ENCODE measurements around the gene AKR1E2.

AKR1E2 gene

GRCh38 chr10:4825868-4826791 lies at the start of gene AKR1E2:
Gene AKR1E2, plus strand, starts transcription at chr10:4826207. Its CDS starts 118 bp downstream, at chr10:4826325.
- H3K4me3 Mint-ChIP-seq: peak within 1 kb of the TSS; percentile 15
- no peak within 1 kb of the TSS for H3K27ac Mint-ChIP-seq
- peak; percentile 62 for ATAC-seq (ENCODE audit: low read depth)
- no peaks in the 10 kb centered on the region for H3K4me1 Mint-ChIP-seq
- peaks cover 33% of the 10 kb centered on the region for H3K27me3 Mint-ChIP-seq
- no peaks in the 10 kb centered on the region for H3K9me3 Mint-ChIP-seq
- DNase-seq (ENCODE audit: low spot score in 2 of 2): no peak
- H3K36me3 Mint-ChIP-seq: no peaks in the 10 kb centered on the region

GRCh38 chr10:4776234-4776638 lies 49.8 kb upstream of the AKR1E2 start:
- peaks cover 11% of the 10 kb centered on the region for H3K27me3 Mint-ChIP-seq
- H3K9me3 Mint-ChIP-seq: no peaks in the 10 kb centered on the region
- H3K27ac Mint-ChIP-seq: no peak overlapping the region
- H3K4me3 Mint-ChIP-seq: no peak overlapping the region
- no peaks in the 10 kb centered on the region for H3K4me1 Mint-ChIP-seq
- no peaks in the 10 kb centered on the region for H3K36me3 Mint-ChIP-seq
- DNase-seq (ENCODE audit: low spot score in 2 of 2): no peak
- no peak for ATAC-seq (ENCODE audit: low read depth)

GRCh38 chr10:4778761-4779160 lies 47.2 kb upstream of the AKR1E2 start:
- Mint-ChIP-seq H3K27me3 (peaks cover 9% of the 10 kb centered on the region), H3K27ac (no peak overlapping the region), H3K4me1 (no peaks in the 10 kb centered on the region), H3K4me3 (no peak overlapping the region), H3K9me3 (no peaks in the 10 kb centered on the region), H3K36me3 (no peaks in the 10 kb centered on the region)
- DNase-seq (ENCODE audit: low spot score in 2 of 2) (no peak), ATAC-seq (ENCODE audit: low read depth) (no peak)

- no peak overlapping the region for H3K4me3 Mint-ChIP-seq
- DNase-seq (ENCODE audit: low spot score in 2 of 2) (no peak), ATAC-seq (ENCODE audit: low read depth) (no peak)
- H3K4me1 Mint-ChIP-seq: peaks cover 3% of the 10 kb centered on the region
- peaks cover 13% of the 10 kb centered on the region for H3K27me3 Mint-ChIP-seq
- H3K27ac Mint-ChIP-seq: no peak overlapping the region
- H3K36me3 Mint-ChIP-seq: no peaks in the 10 kb centered on the region
- H3K9me3 Mint-ChIP-seq: no peaks in the 10 kb centered on the region
Measured at GRCh38 chr10:4780091-4780490, 45.9 kb upstream of the AKR1E2 start.

- ATAC-seq (ENCODE audit: low read depth): no peak
- Mint-ChIP-seq H3K36me3 (no peaks in the 10 kb centered on the region), H3K27me3 (peaks cover 13% of the 10 kb centered on the region), H3K9me3 (no peaks in the 10 kb centered on the region), H3K27ac (no peak overlapping the region), H3K4me1 (peaks cover 3% of the 10 kb centered on the region), H3K4me3 (no peak overlapping the region)
- no peak for DNase-seq (ENCODE audit: low spot score in 2 of 2)
Measured at GRCh38 chr10:4780782-4781181, 45.2 kb upstream of the AKR1E2 start.

- Mint-ChIP-seq H3K27me3 (peaks cover 10% of the 10 kb centered on the region), H3K4me3 (no peak overlapping the region), H3K36me3 (no peaks in the 10 kb centered on the region), H3K4me1 (peaks cover 3% of the 10 kb centered on the region), H3K27ac (no peak overlapping the region), H3K9me3 (no peaks in the 10 kb centered on the region)
- DNase-seq (ENCODE audit: low spot score in 2 of 2): no peak
- ATAC-seq (ENCODE audit: low read depth): no peak
Measured at GRCh38 chr10:4781955-4782354, 44.1 kb upstream of the AKR1E2 start.

- no peaks in the 10 kb centered on the region for H3K9me3 Mint-ChIP-seq
Measured at GRCh38 chr10:4784667-4785333, 41.2 kb upstream of the AKR1E2 start.

GRCh38 chr10:4786043-4786839 lies 39.8 kb upstream of the AKR1E2 start:
- peaks cover 10% of the 10 kb centered on the region for H3K27me3 Mint-ChIP-seq
- peaks cover 3% of the 10 kb centered on the region for H3K4me1 Mint-ChIP-seq
- H3K36me3 Mint-ChIP-seq: no peaks in the 10 kb centered on the region
- no peaks in the 10 kb centered on the region for H3K9me3 Mint-ChIP-seq
- DNase-seq (ENCODE audit: low spot score in 2 of 2) (no peak), ATAC-seq (ENCODE audit: low read depth) (no peak)
- no peak overlapping the region for H3K4me3 Mint-ChIP-seq
- no peak overlapping the region for H3K27ac Mint-ChIP-seq

More at GRCh38 chr10:4784667-4785333, 41.2 kb upstream of the AKR1E2 start:
- H3K4me1 Mint-ChIP-seq: peaks cover 3% of the 10 kb centered on the region
- no peak overlapping the region for H3K27ac Mint-ChIP-seq
- ATAC-seq (ENCODE audit: low read depth) (no peak), DNase-seq (ENCODE audit: low spot score in 2 of 2) (no peak)
- H3K4me3 Mint-ChIP-seq: no peak overlapping the region
- peaks cover 10% of the 10 kb centered on the region for H3K27me3 Mint-ChIP-seq
- no peaks in the 10 kb centered on the region for H3K36me3 Mint-ChIP-seq

GRCh38 chr10:4790045-4790444 lies 36.0 kb upstream of the AKR1E2 start:
- Mint-ChIP-seq H3K9me3 (no peaks in the 10 kb centered on the region), H3K27ac (no peak overlapping the region), H3K36me3 (no peaks in the 10 kb centered on the region), H3K4me3 (no peak overlapping the region), H3K4me1 (no peaks in the 10 kb centered on the region), H3K27me3 (peaks cover 6% of the 10 kb centered on the region)
- DNase-seq (ENCODE audit: low spot score in 2 of 2) (no peak), ATAC-seq (ENCODE audit: low read depth) (no peak)

GRCh38 chr10:4790922-4791321 lies 35.1 kb upstream of the AKR1E2 start:
- ATAC-seq (ENCODE audit: low read depth): no peak
- H3K4me1 Mint-ChIP-seq: no peaks in the 10 kb centered on the region
- H3K27ac Mint-ChIP-seq: no peak overlapping the region
- no peaks in the 10 kb centered on the region for H3K9me3 Mint-ChIP-seq
- DNase-seq (ENCODE audit: low spot score in 2 of 2): no peak
- H3K4me3 Mint-ChIP-seq: no peak overlapping the region
- no peaks in the 10 kb centered on the region for H3K36me3 Mint-ChIP-seq
- H3K27me3 Mint-ChIP-seq: peaks cover 6% of the 10 kb centered on the region

- Mint-ChIP-seq H3K27ac (no peak overlapping the region), H3K27me3 (peaks cover 4% of the 10 kb centered on the region), H3K36me3 (no peaks in the 10 kb centered on the region), H3K4me3 (no peak overlapping the region), H3K4me1 (no peaks in the 10 kb centered on the region), H3K9me3 (no peaks in the 10 kb centered on the region)
- no peak for DNase-seq (ENCODE audit: low spot score in 2 of 2)
- ATAC-seq (ENCODE audit: low read depth): no peak
Measured at GRCh38 chr10:4792381-4792780, 33.6 kb upstream of the AKR1E2 start.

- ATAC-seq (ENCODE audit: low read depth) (no peak), DNase-seq (ENCODE audit: low spot score in 2 of 2) (no peak)
- Mint-ChIP-seq H3K27me3 (peaks cover 18% of the 10 kb centered on the region), H3K27ac (no peak overlapping the region), H3K36me3 (no peaks in the 10 kb centered on the region), H3K4me3 (no peak overlapping the region), H3K4me1 (no peaks in the 10 kb centered on the region), H3K9me3 (no peaks in the 10 kb centered on the region)
Measured at GRCh38 chr10:4801405-4801804, 24.6 kb upstream of the AKR1E2 start.

GRCh38 chr10:4802711-4803487 lies 23.1 kb upstream of the AKR1E2 start:
- no peaks in the 10 kb centered on the region for H3K4me1 Mint-ChIP-seq
- H3K4me3 Mint-ChIP-seq: no peak overlapping the region
- no peak for DNase-seq (ENCODE audit: low spot score in 2 of 2)
- no peaks in the 10 kb centered on the region for H3K9me3 Mint-ChIP-seq
- no peak overlapping the region for H3K27ac Mint-ChIP-seq
- H3K27me3 Mint-ChIP-seq: peaks cover 12% of the 10 kb centered on the region
- no peaks in the 10 kb centered on the region for H3K36me3 Mint-ChIP-seq
- no peak for ATAC-seq (ENCODE audit: low read depth)

Data from memory B cell (primary cell).